DMS 273 (cell line): Measurements from ENCODE around the gene ELP1.
"Not testable (repeated sequence)": the region's sequence is repeated elsewhere in the genome, so short reads cannot be mapped to it uniquely, and the experiment has no call there.

Experiments
- DNase-seq: peaks from one replicate; lab custom pipeline; 2025; ENCODE audit not compliant: unreplicated experiment; lab: John Stamatoyannopoulos, UW

ELP1 gene

GRCh38 chr9:108857572-108857971, 76.4 kb downstream of the ELP1 start:
- DNase-seq: no peak

DNA sequence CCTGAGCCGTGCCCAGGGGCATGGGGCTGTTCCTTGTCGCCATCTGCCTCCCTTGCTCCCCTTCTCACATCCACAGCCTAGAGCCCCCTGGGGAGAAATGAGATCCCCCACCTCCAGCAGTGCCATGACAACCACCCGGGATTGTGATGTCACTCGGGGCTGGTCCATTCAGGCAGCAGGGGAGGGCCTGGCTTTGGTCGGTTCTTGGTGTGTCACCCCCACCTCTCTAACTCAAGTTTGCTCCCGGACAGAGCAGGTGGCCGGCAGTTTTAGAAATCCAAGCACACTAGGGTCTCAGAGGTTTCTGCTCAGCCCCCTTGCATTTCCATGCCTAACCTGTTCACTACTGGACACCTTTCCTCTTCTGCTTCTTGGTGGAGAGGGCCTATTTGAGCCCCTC, 78.0 kb downstream of the ELP1 start, which contains the start of gene ACTL7B:
Gene ACTL7B (minus strand): TSS at position 99 of the 400 bp plus-strand sequence. CDS start 56 bp downstream, at position 43.
- no peak for DNase-seq

GRCh38 chr9:108855529-108855886, 78.4 kb downstream of the ELP1 start:
- no peak for DNase-seq

DNA sequence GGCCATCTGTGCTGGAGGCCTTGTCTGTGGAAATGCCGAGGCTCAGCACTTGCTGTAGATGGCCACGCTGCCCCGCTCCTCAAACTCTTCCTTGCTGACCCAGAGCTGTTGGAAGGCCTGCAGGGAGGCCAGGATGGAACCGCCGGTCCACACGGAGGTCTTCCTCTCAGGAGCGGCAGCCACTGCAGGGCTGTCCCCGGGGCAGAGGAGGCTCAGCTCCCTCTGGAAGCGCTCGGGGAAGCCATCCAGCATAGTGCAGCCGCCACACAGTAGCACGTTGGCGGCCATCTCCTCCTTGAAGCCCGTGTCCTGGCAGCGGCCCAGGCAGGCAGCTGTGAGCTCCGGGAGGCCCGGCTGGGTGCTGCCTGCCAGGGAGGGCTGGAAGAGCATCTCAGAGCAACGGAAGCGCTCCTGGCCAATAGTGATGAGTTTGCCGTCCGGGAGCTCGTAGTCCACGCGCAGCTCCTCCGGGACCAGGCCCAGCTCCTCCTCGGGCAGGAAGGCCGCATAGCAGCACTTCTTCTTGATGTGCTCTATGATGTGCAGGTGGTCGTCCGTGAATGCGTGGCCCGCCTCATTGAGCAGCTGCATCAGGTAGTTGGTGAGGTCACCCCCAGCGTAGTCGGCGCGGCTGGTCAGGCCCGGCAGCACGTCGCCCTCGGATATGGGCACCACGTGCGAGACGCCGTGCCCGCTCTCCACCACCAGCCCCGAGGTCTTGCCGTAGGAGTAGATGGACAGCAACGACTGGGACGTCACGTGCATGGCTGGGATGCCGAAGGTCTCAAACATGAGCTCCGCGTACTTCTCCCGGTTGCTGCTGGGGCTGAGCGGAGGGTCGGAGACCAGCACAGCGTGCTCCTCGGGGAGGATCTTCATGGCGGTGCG, 79.0 kb downstream of the ELP1 start:
- DNase-seq: peak; percentile 42

- DNase-seq: no peak
Measured at GRCh38 chr9:108854094-108854493, 79.8 kb downstream of the ELP1 start.

- no peak for DNase-seq
Measured at GRCh38 chr9:108852079-108852478, 81.8 kb downstream of the ELP1 start.

DNA sequence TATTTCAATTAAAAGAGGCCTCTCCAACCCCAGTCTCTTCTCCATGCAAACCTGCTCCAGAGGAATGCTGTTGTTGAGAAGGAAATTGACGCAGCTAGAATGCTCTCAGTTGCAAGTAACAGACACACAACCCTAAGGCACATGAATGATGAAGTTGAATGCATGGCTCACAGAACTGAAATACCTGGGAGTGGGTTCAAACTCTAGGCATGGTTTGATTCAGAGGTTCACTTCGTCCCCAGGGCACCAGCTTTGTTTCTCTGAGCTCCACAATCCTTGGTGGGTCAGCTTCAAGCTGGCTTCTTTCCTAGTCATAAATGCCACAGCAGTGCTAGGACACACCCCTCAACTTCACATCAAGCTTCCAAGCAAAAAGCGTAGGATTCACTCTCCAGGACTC, 82.8 kb downstream of the ELP1 start:
- DNase-seq: no peak

DNA sequence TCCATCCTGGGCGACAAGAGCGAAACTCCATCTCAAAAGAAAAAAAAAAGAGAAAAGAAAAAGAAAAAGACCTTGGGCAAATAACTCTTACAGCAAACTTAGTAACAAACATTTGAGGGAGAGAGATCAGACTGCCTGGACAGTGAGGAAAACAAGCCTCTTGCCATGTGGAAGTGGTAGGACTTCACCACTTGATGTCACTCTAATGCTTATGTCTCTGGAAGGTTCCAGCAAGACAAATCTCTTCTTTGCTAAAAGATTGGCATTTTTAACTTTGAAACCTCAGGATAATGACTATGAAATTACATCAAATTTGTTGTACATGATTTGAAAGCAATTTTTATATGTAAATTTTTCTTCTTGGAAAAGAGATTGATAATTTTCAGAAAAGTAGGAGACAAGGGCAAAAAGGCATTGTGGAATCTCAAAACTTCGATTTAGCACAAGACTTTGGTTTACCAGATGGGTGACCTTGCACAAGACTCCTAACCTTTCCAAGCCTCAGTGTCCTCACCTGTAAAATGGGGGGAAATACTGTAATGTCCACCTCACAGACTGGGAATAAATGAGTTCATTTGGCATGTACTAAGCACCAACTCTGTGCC, 83.5 kb downstream of the ELP1 start:
- DNase-seq: peak; percentile 39

- DNase-seq: not testable (repeated sequence)
Measured at GRCh38 chr9:108848296-108848695, 85.6 kb downstream of the ELP1 start.

GRCh38 chr9:108845947-108846346, 88.0 kb downstream of the ELP1 start:
- DNase-seq: no peak

DNA sequence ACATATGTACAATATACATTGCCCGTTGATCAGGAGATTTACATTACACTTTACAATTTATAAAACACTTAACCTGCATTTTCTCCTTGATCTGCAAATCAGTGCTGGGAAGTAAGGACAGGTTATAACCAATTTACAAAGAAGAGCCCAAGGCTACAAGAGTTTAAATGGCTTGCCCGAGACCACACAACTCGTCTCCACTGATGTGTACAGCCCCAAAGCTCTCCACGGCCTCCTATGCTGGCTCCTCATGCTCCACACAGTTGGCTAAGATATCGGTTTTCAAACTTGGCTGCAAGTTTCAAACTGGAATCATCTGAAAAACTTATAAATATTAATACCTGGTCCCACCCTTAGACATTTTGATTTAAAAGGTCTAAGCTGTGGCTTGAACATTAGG, 88.4 kb downstream of the ELP1 start:
- peak; percentile 68 for DNase-seq

GRCh38 chr9:108844856-108845255, 89.1 kb downstream of the ELP1 start:
- peak; percentile 80 for DNase-seq

DNA sequence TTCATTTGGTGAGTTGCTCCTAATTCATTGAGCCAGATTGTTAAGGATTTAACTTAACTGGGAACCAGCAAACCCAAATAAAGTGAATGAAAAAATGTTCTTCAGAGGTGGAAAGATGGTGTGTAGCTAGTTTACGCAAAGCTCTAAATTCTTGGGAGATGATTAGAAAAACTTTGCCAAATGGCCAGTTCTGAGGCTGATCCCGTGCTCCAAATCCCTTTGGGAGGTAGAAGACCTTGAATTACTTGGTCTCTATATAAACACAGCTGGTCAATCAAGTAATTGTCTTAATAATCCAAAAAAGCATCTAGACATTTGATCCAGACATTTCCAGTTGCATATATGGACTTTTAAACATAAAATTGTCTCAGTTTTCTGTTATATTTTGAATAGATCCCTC, 89.5 kb downstream of the ELP1 start:
- peak; percentile 46 for DNase-seq

DNA sequence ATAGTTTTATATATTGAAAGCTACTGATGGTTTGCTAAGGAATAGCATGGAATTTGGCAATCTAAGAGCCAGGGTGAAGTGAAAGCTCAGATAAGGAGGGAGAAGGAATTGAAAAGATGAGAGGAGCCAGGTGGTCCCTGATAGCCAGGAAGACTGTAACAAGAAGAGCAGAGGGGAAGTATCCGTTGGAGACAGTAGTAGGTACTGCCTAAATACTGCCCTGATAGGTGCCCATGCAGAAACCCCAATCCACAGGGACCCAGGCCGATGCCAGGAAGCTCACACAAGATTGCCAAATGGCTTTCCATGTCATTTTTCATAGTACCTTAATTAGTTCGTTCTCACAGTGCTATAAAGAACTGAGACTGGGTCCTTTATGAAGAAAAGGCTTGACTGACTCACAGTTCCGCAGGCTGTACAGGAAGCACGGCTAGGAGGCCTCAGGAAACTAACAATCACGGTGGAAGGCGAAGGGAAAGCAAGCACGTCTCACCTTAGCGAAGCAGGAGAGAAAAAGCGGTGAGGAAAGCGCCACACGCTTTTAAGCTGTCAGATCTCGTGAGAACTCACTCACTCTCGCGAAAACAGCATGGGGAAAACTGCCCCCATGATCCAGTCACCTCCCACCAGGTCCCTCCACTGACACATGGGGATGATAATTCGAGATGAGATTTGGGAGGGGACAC, 91.2 kb downstream of the ELP1 start:
- no peak for DNase-seq

DNA sequence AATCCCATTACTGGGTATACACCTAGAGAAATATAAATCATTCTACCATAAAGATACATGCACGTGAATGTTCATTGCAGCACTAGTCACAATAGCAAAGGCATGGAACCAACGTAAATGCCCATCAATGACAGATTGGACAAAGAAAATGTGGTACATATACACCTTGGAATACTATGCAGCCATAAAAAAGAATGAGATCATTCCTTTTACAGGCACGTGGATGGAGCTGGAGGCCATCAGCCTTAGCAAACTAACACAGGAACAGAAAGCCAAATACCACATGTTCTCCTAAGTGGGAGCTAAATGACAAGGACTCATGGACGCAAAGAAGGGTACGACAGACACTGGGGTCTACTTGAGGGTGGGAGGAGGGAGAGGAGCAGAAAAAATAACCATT, 94.4 kb downstream of the ELP1 start:
- DNase-seq: not testable (repeated sequence)

GRCh38 chr9:108838017-108838416, 95.9 kb downstream of the ELP1 start:
- DNase-seq: no peak

- DNase-seq: no peak
Measured at GRCh38 chr9:108837530-108837929, 96.4 kb downstream of the ELP1 start.

- no peak for DNase-seq
Measured at GRCh38 chr9:108836781-108837180, 97.1 kb downstream of the ELP1 start.

DNA sequence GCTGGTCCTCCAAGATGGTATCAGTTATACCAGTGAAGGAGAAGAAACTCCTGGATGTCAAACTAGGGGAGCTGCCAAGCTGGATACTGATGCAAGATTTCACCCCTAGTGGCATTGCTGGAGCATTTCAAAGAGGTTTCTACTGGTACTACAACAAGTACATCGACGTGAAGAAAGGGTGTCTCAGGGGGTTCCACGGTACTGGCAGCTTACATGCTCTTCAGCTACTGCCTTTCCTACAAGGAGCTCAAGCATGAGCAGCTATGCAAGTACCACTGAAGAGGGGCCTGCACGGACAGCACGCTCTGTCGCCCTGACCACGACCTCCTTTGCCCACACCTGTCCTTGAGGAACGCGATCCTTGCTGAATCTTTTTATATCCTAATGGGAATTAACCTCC, 97.6 kb downstream of the ELP1 start:
- peak; percentile 6 for DNase-seq

GRCh38 chr9:108835831-108836230, 98.1 kb downstream of the ELP1 start:
- no peak for DNase-seq

GRCh38 chr9:108834959-108835665, 98.8 kb downstream of the ELP1 start:
- DNase-seq: no peak
